Suprapubic skin (tissue), 4 donors: Measurements from ENCODE around the gene BLOC1S4. TPM values are rescaled to one million over a fixed set of nuclear protein-coding genes. Genes with fewer than 3 reads are reported as not detected.
A peak's percentile ranks its signal among the peaks of the same experiment; 100 is the strongest.

Experiments
- DNase-seq, 2 donors: peaks; one replicate each; pipeline ENCODE4 v3.0.0-alpha.2; 2019; ENCODE audit warnings: low spot score in 2 of 2
- H3K27ac ChIP-seq: fragments of 200-600 bp; sonication (generic); one replicate; pipeline ENCODE4 v1.5.1; 2019
- H3K27me3 ChIP-seq: fragments of 200-600 bp; sonication (generic); one replicate; pipeline ENCODE4 v1.5.1; 2019
- H3K36me3 ChIP-seq: fragments of 200-600 bp; sonication (generic); one replicate; pipeline ENCODE4 v1.5.1; 2019
- H3K4me1 ChIP-seq: fragments of 200-600 bp; sonication (generic); one replicate; pipeline ENCODE4 v1.5.1; 2019
- H3K4me3 ChIP-seq: fragments of 200-600 bp; sonication (generic); one replicate; pipeline ENCODE4 v1.5.1; 2019; ENCODE audit warnings: mild to moderate bottlenecking
- H3K9me3 ChIP-seq: fragments of 200-600 bp; sonication (generic); one replicate; pipeline ENCODE4 v1.5.1; 2019
- EP300 ChIP-seq: sonication (generic); formaldehyde crosslinking; IDR thresholded peaks from one replicate; pipeline ENCODE4 v1.6.1; 2017; ENCODE audit warnings: antibody characterized with exemption
- POLR2A ChIP-seq, 2 donors: fragments of 450-650 bp; IDR thresholded peaks; one replicate each; pipeline ENCODE4 v1.6.1; 2017; ENCODE audit warnings: antibody characterized with exemption in 2 of 2, mild to moderate bottlenecking in 2 of 2, moderate library complexity in 2 of 2
- POLR2AphosphoS5 ChIP-seq, 3 donors: sonication (generic); formaldehyde crosslinking; IDR thresholded peaks; one replicate each; pipeline ENCODE4 v1.6.1; 2017; ENCODE audit warnings: antibody characterized with exemption in 3 of 3
- WGBS: methylation state at CpG from one replicate; pipeline ENCODE4 v1.1.5; 2018; 5-methylcytosine and 5-hydroxymethylcytosine counted together
- total RNA-seq, 4 donors: library from RNA; depleted of rRNA; stranded (reverse); fragments of >200 nt; gene quantifications; one replicate each; pipeline ENCODE4 v1.1.0, GENCODE V29; 2016
- TF ChIP-seq, protein P1 (sequence below), 2 donors: fragments of 200-600 bp in 1 of 2; fragments of 450-650 bp in 1 of 2; sonication (generic) in 1 of 2; IDR thresholded peaks; one replicate each; pipeline ENCODE4 v1.5.1; 2016 to 2019; ENCODE audit warnings: antibody characterized with exemption in 2 of 2, mild to moderate bottlenecking in 1 of 2, moderate library complexity in 1 of 2

Gene BLOC1S4
- total RNA-seq, 4 donors from 2014 or later: 5.1 to 20.2 (median 14.8) TPM

DNA sequence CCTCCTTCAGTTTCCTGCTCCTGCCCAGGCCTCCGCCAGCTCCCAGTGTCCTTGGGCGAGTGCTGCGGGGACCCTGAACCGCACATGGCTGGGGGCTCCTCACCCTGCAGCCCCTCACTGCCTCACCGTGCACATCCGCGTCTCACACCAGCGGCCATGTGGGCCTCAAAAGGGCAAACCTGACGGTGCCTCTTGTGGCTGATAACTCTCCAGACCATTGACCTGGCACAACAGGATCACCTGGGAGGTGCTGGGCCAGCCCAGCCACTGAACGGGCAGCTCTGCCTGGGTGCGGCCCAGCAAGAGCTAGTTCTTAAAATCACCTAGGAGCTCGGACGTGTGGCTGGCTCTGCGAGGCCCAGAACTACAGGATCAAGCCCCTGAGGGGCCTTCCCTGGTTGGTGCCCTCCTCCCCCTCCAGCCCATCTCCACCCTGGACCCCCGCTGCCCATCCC is 26.4 kb upstream of the BLOC1S4 start:
- H3K4me3 ChIP-seq: peak overlapping the region; percentile 11
- no peaks in the 10 kb centered on the region for H3K36me3 ChIP-seq
- H3K4me1 ChIP-seq: peaks cover 26% of the 10 kb centered on the region
- peak overlapping the region; percentile 76 for H3K27ac ChIP-seq
- no peaks in the 10 kb centered on the region for H3K9me3 ChIP-seq
- H3K27me3 ChIP-seq: no peaks in the 10 kb centered on the region
- no peak for DNase-seq
- TF ChIP-seq, protein P1, sequence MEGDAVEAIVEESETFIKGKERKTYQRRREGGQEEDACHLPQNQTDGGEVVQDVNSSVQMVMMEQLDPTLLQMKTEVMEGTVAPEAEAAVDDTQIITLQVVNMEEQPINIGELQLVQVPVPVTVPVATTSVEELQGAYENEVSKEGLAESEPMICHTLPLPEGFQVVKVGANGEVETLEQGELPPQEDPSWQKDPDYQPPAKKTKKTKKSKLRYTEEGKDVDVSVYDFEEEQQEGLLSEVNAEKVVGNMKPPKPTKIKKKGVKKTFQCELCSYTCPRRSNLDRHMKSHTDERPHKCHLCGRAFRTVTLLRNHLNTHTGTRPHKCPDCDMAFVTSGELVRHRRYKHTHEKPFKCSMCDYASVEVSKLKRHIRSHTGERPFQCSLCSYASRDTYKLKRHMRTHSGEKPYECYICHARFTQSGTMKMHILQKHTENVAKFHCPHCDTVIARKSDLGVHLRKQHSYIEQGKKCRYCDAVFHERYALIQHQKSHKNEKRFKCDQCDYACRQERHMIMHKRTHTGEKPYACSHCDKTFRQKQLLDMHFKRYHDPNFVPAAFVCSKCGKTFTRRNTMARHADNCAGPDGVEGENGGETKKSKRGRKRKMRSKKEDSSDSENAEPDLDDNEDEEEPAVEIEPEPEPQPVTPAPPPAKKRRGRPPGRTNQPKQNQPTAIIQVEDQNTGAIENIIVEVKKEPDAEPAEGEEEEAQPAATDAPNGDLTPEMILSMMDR (IDR thresholded peaks at IDR 0.05): no peak
- TF ChIP-seq POLR2AphosphoS5 (IDR thresholded peaks at IDR 0.05) (no peak), EP300 (no peak), POLR2A (IDR thresholded peaks at IDR 0.05) (no peak)
- 87% methylated on average over 8 of the region's 15 CpGs for WGBS

DNA sequence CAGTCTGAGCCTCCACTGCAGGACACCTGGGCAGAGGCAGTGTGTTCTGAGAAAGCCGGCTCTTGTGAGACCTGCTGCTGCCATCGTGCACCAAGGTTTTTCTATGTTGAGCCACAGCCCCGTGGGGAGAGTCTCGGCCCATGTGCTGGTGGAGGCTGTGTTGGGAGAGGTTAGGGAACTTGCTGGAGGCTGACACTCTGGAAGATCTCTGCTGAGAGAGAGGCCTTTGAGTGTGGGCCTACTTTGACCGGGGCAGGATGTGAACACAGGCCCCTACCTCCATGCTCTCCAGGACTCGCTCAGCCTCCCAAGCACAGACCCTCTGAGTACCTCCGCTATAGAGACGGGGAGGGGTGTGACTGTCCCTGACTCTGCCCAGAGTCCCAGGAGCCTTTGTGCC is 23.6 kb upstream of the BLOC1S4 start:
- Histone ChIP-seq H3K9me3 (no peaks in the 10 kb centered on the region), H3K36me3 (no peaks in the 10 kb centered on the region), H3K4me1 (peaks cover 50% of the 10 kb centered on the region), H3K27ac (peak overlapping the region; percentile 31), H3K4me3 (no peak overlapping the region), H3K27me3 (no peaks in the 10 kb centered on the region)
- no peak for DNase-seq
- no CpG with 5 or more reads among the region's 8 CpGs for WGBS
- TF ChIP-seq EP300: no peak

DNA sequence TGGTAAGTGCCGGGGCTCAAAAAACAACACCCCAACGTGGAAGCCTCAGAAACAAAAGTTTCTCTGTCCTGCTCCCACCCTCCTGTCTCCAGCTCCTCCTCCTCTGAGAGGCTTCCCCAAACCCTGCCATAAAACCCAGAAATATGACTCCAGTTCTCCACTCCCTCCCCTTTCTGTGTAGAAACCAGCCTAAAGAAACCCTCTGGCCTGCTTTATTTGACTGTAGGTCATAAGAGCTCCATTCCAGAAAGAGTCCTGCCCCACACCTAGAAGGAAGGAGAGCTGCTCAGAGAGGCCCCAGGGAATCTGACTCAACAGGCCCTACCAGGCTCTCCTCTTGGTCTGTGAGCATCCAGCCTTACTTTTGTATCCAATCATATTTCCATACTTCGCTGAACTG is 23.2 kb upstream of the BLOC1S4 start:
- Histone ChIP-seq H3K4me3 (no peak overlapping the region), H3K27ac (peak overlapping the region; percentile 31), H3K27me3 (no peaks in the 10 kb centered on the region), H3K36me3 (no peaks in the 10 kb centered on the region), H3K9me3 (no peaks in the 10 kb centered on the region), H3K4me1 (peaks cover 50% of the 10 kb centered on the region)
- no peak for DNase-seq
- WGBS: 65% methylated on average over 3 of the region's 3 CpGs
- TF ChIP-seq EP300 (no peak), POLR2AphosphoS5 (IDR thresholded peaks at IDR 0.05) (no peak)
- TF ChIP-seq, protein P1 (IDR thresholded peaks at IDR 0.05): no peak

DNA sequence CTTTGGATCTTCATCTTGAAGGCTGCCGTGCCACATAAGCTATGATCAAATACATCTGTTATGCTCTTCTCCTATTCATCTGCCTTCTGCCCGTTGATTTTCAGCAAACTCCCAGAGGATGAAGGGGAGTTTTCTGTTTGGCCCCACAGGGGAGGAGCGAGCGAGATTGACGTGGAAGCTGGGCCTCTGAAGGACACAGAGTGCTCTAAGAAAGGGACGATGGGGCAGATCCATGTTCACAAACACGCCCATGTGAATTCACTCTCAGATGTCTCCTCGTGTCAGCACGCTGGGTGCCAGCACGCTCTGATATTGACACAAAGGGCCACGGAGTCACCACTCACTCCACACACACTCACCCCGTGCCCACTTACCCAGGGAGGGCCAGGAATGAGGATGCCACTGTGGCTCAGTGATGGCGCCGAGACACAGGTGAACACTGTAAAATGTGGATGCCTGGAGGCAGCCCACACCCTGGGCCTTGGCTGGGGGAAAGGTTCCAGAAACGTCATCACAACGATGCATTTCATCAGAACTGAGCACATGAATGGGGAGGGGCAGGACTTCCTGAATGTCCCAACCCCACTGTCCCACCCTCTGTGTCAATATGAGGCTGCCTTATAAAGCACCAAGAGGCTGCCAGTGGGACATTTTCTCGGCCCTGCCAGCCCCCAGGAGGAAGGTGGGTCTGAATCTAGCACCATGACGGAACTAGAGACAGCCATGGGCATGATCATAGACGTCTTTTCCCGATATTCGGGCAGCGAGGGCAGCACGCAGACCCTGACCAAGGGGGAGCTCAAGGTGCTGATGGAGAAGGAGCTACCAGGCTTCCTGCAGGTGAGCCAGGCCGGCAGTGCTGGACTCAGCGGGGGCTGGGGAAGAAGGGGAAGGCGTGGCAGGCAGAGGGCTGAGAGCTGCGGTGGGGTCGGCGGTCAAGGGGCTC is 22.5 kb upstream of the BLOC1S4 start, which contains the start of gene S100P:
Gene S100P, plus strand, starts transcription at position 648 of the 946 bp plus-strand sequence. Its CDS starts 55 bp downstream, at position 703.
- TF ChIP-seq POLR2AphosphoS5 (IDR thresholded peaks at IDR 0.05) (no peak), POLR2A (IDR thresholded peaks at IDR 0.05) (peak in 1 of 2 donors; percentile 19), EP300 (no peak)
- Histone ChIP-seq H3K36me3 (no peaks in the 10 kb centered on the region), H3K4me3 (no peak within 1 kb of the TSS), H3K9me3 (no peaks in the 10 kb centered on the region), H3K27me3 (no peaks in the 10 kb centered on the region), H3K27ac (peak within 1 kb of the TSS; percentile 51), H3K4me1 (peaks cover 50% of the 10 kb centered on the region)
- no peak for DNase-seq
- WGBS: 78% methylated on average over 25 of the region's 29 CpGs

DNA sequence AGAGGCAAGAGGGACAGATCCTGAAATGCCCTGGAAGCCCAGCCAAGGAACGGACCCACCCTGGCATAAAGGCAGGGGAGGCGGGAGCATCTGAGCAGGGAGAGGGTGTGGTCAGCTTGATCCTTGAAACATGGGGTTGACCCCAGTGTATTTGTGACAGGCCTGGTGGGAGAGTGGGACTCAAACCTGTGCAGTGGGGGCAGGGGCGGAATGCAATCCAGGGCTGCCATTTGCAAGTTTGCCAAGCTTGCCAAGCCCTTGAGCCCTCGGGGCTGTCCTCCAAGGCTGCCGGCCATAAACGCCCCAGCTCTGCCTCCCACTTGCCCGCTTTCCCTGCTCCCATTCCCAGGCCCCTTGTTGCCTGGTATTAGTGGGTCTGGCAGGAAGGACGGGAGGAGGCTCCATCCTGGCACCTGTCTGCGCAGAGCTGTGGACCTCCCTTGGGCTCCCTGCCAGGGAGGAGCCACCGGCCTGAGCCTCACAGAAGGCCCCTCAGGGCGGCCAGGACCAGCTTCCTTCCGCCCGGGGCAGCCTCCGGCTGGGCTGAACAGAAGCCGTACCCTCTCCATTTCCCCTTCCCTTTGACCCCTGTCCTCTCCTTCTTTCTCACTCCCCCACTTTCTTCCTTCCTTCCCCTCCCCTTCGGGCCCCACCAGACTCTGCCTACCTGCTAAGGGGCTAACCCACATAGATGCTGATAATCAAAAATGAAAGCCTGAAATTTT is 21.6 kb upstream of the BLOC1S4 start:
- WGBS: 69% methylated on average over 16 of the region's 16 CpGs
- no peaks in the 10 kb centered on the region for H3K27me3 ChIP-seq
- DNase-seq: no peak
- TF ChIP-seq, protein P1 (IDR thresholded peaks at IDR 0.05): no peak
- TF ChIP-seq EP300: no peak
- no peak for TF ChIP-seq POLR2A (IDR thresholded peaks at IDR 0.05)
- no peak for TF ChIP-seq POLR2AphosphoS5 (IDR thresholded peaks at IDR 0.05)
- H3K36me3 ChIP-seq: no peaks in the 10 kb centered on the region
- peak overlapping the region; percentile 51 for H3K27ac ChIP-seq
- H3K9me3 ChIP-seq: no peaks in the 10 kb centered on the region
- peaks cover 44% of the 10 kb centered on the region for H3K4me1 ChIP-seq
- no peak overlapping the region for H3K4me3 ChIP-seq
